Measurements from ENCODE around the gene DARS1. TPM values are rescaled to one million over a fixed set of nuclear protein-coding genes. Genes with fewer than 3 reads are reported as not detected.
A peak's percentile ranks its signal among the peaks of the same experiment; 100 is the strongest.

The DARS1 gene
- total RNA-seq, 1 experiment from 2014 or later, result 56.7 TPM

GRCh38 chr2:136027112-136027511, 41.7 kb upstream of the DARS1 start:
- BruUV-seq (replicated peaks), result no TSS peak
- no peaks in the 10 kb centered on the region for H3K9me2 ChIP-seq (replicated peaks; ENCODE audit: low read length)
- H3K27me3 ChIP-seq (ENCODE audit: low read length), result peaks cover 8% of the 10 kb centered on the region
- no peak overlapping the region for H3K4me2 ChIP-seq (ENCODE audit: low read length)
- no peaks in the 10 kb centered on the region for H4K20me1 ChIP-seq (ENCODE audit: low read length)
- H3K36me3 ChIP-seq (ENCODE audit: low read depth, low read length), result no peaks in the 10 kb centered on the region
- TF ChIP-seq EZH2 (IDR thresholded peaks at IDR 0.05; ENCODE audit: low read length, unreplicated experiment), result no peak
- DNase-seq, result no peak
- H3F3A ChIP-seq (ENCODE audit: low read length, unreplicated experiment), result no peaks in the 10 kb centered on the region
- H3K9ac ChIP-seq (ENCODE audit: low read length), result no peak overlapping the region
- no peak overlapping the region for H3K27ac ChIP-seq (ENCODE audit: low read length)
- no peak overlapping the region for H3K4me3 ChIP-seq (ENCODE audit: low read length)
- H3K4me1 ChIP-seq (ENCODE audit: insufficient read depth, low read length), result no peaks in the 10 kb centered on the region
- ChIA-PET CTCF (no interaction called here), POLR2A (ENCODE audit: unreplicated experiment) (no interaction called here)
- no peak for ATAC-seq
- H2AFZ ChIP-seq (ENCODE audit: low read length), result no peak overlapping the region
- intact Hi-C loops (cut with micrococcal nuclease), result no loop called here
- H3K9me3 ChIP-seq (ENCODE audit: low read length), result no peaks in the 10 kb centered on the region
- H3K79me2 ChIP-seq (ENCODE audit: low read length), result no peaks in the 10 kb centered on the region

GRCh38 chr2:136025057-136025973, 39.9 kb upstream of the DARS1 start:
- Histone ChIP-seq H3K79me2 (ENCODE audit: low read length) (no peaks in the 10 kb centered on the region), H3K9ac (ENCODE audit: low read length) (no peak overlapping the region), H3K4me2 (ENCODE audit: low read length) (no peak overlapping the region), H3F3A (ENCODE audit: low read length, unreplicated experiment) (no peaks in the 10 kb centered on the region), H3K9me2 (replicated peaks; ENCODE audit: low read length) (no peaks in the 10 kb centered on the region), H3K36me3 (ENCODE audit: low read depth, low read length) (no peaks in the 10 kb centered on the region), H4K20me1 (ENCODE audit: low read length) (no peaks in the 10 kb centered on the region), H3K4me1 (ENCODE audit: insufficient read depth, low read length) (no peaks in the 10 kb centered on the region), H3K9me3 (ENCODE audit: low read length) (no peaks in the 10 kb centered on the region), H3K27ac (ENCODE audit: low read length) (no peak overlapping the region), H3K4me3 (ENCODE audit: low read length) (no peak overlapping the region), H3K27me3 (ENCODE audit: low read length) (peaks cover under 1% of the 10 kb centered on the region; the same call in 1 of the 2 replicates), H2AFZ (ENCODE audit: low read length) (0 out of 2 replicates have a peak overlapping the region, but pooled peaks have one; percentile 6)
- no peak for DNase-seq
- intact Hi-C loops (cut with micrococcal nuclease), result no loop called here
- ATAC-seq, result no peak
- no TSS peak for BruUV-seq (replicated peaks)
- ChIA-PET CTCF (no interaction called here), POLR2A (ENCODE audit: unreplicated experiment) (no interaction called here)
- TF ChIP-seq EZH2 (IDR thresholded peaks at IDR 0.05; ENCODE audit: low read length, unreplicated experiment) (no peak), EZH2phosphoT487 (IDR thresholded peaks at IDR 0.05; ENCODE audit: borderline replicate concordance, low read length) (no peak), CTCF (conservative IDR thresholded peaks at IDR 0.05; ENCODE audit: low read depth, low read length) (no peak)

GRCh38 chr2:136024616-136025015, 39.2 kb upstream of the DARS1 start:
- DNase-seq, result no peak
- ATAC-seq, result no peak
- H3K9me3 ChIP-seq (ENCODE audit: low read length), result no peaks in the 10 kb centered on the region
- no peaks in the 10 kb centered on the region for H3K79me2 ChIP-seq (ENCODE audit: low read length)
- ChIA-PET POLR2A (ENCODE audit: unreplicated experiment) (no interaction called here), CTCF (no interaction called here)
- H3K36me3 ChIP-seq (ENCODE audit: low read depth, low read length), result no peaks in the 10 kb centered on the region
- no peak overlapping the region for H3K4me3 ChIP-seq (ENCODE audit: low read length)
- TF ChIP-seq EZH2phosphoT487 (IDR thresholded peaks at IDR 0.05; ENCODE audit: borderline replicate concordance, low read length) (no peak), EZH2 (IDR thresholded peaks at IDR 0.05; ENCODE audit: low read length, unreplicated experiment) (no peak), CTCF (conservative IDR thresholded peaks at IDR 0.05; ENCODE audit: low read depth, low read length) (no peak)
- BruUV-seq (replicated peaks), result no TSS peak
- H3K4me2 ChIP-seq (ENCODE audit: low read length), result no peak overlapping the region
- H3K27me3 ChIP-seq (ENCODE audit: low read length), result no peaks in the 10 kb centered on the region
- H3K27ac ChIP-seq (ENCODE audit: low read length), result no peak overlapping the region
- no peak overlapping the region for H3K9ac ChIP-seq (ENCODE audit: low read length)
- intact Hi-C loops (cut with micrococcal nuclease), result no loop called here
- H3F3A ChIP-seq (ENCODE audit: low read length, unreplicated experiment), result no peaks in the 10 kb centered on the region
- H3K9me2 ChIP-seq (replicated peaks; ENCODE audit: low read length), result no peaks in the 10 kb centered on the region
- H4K20me1 ChIP-seq (ENCODE audit: low read length), result no peaks in the 10 kb centered on the region
- H2AFZ ChIP-seq (ENCODE audit: low read length), result no peak overlapping the region
- no peaks in the 10 kb centered on the region for H3K4me1 ChIP-seq (ENCODE audit: insufficient read depth, low read length)

Data from PC-3 (cell line).